OCI-LY1 (cell line): ENCODE measurements around the gene CHST8.

ENCODE experiments used
- H2AFZ ChIP-seq: fragments of 200-600 bp; sonication (generic), shearing (Covaris generic); 2 replicates; pipeline ENCODE4 v1.6.0; 2014; ENCODE audit warnings: antibody characterized with exemption, mild to moderate bottlenecking, low read length
- H3F3A ChIP-seq: fragments of 200-600 bp; sonication (generic), shearing (Covaris generic); 2 replicates; pipeline ENCODE4 v1.6.0; 2014; ENCODE audit warnings: mild to moderate bottlenecking, antibody characterized with exemption, low read length, moderate library complexity; ENCODE audit not compliant: insufficient read depth
- H3K27ac ChIP-seq: fragments of 200-600 bp; sonication (generic); 2 replicates; pipeline ENCODE4 v1.5.1; 2014; ENCODE audit warnings: low read length, mixed run types, mild to moderate bottlenecking, low read depth; ENCODE audit not compliant: poor library complexity, severe bottlenecking
- H3K27me3 ChIP-seq: fragments of 200-600 bp; sonication (generic); 2 replicates; pipeline ENCODE4 v1.6.0; 2014; ENCODE audit warnings: antibody characterized with exemption, mild to moderate bottlenecking, low read length, moderate library complexity; ENCODE audit not compliant: insufficient read depth
- H3K36me3 ChIP-seq: fragments of 200-600 bp; sonication (generic); 2 replicates; pipeline ENCODE4 v1.6.1; 2014; ENCODE audit warnings: mild to moderate bottlenecking, antibody characterized with exemption, low read length, moderate library complexity, mixed read lengths; ENCODE audit not compliant: insufficient read depth
- H3K4me1 ChIP-seq: fragments of 200-600 bp; sonication (generic); 2 replicates; pipeline ENCODE4 v1.5.1; 2014; ENCODE audit warnings: mild to moderate bottlenecking, low read length, moderate library complexity; ENCODE audit not compliant: insufficient read depth, severe bottlenecking
- H3K4me2 ChIP-seq: fragments of 200-600 bp; sonication (generic), shearing (Covaris generic); 2 replicates; pipeline ENCODE4 v1.6.1; 2014; ENCODE audit warnings: low read length
- H3K4me3 ChIP-seq: fragments of 200-600 bp; sonication (generic); 2 replicates; pipeline ENCODE4 v1.5.1; 2014; ENCODE audit warnings: low read length, low read depth, mild to moderate bottlenecking, mixed read lengths; ENCODE audit not compliant: poor library complexity, severe bottlenecking
- H3K79me2 ChIP-seq: fragments of 200-600 bp; shearing (Covaris generic); 2 replicates; pipeline ENCODE4 v1.6.1; 2016; ENCODE audit warnings: mixed run types, low read length, mixed read lengths; ENCODE audit not compliant: insufficient read depth
- H3K9ac ChIP-seq: fragments of 200-600 bp; sonication (generic), shearing (Covaris generic); 2 replicates; pipeline ENCODE4 v1.6.1; 2014; ENCODE audit warnings: mild to moderate bottlenecking, low read length, mixed read lengths
- H3K9me2 ChIP-seq: fragments of 200-600 bp; sonication (generic), shearing (Covaris generic); 2 replicates; pipeline ENCODE4 v1.6.1; 2014; ENCODE audit warnings: low read depth, mild to moderate bottlenecking, low read length, mixed read lengths
- H3K9me3 ChIP-seq: fragments of 200-600 bp; shearing (Covaris generic); 2 replicates; pipeline ENCODE4 v1.6.1; 2014; ENCODE audit warnings: low read length, mixed read lengths
- H4K20me1 ChIP-seq: fragments of 200-600 bp; sonication (generic), shearing (Covaris generic); 2 replicates; pipeline ENCODE4 v1.6.0; 2016; ENCODE audit warnings: mild to moderate bottlenecking, low read length; ENCODE audit not compliant: insufficient read depth
- EZH2 ChIP-seq: fragments of 200-600 bp; sonication (generic), shearing (Covaris generic); IDR thresholded peaks from 2 replicates; pipeline ENCODE4 v1.8.0; 2017; ENCODE audit warnings: borderline replicate concordance, mixed run types, mild to moderate bottlenecking, antibody characterized with exemption, low read length, moderate library complexity, mixed read lengths
- TF ChIP-seq, protein P1 (sequence below): fragments of 200-600 bp; sonication (generic), shearing (Covaris generic); IDR thresholded peaks from 2 replicates; pipeline ENCODE4 v1.5.1; 2017; ENCODE audit warnings: mild to moderate bottlenecking, antibody characterized with exemption, low read length, moderate library complexity, mixed read lengths

The CHST8 gene

DNA sequence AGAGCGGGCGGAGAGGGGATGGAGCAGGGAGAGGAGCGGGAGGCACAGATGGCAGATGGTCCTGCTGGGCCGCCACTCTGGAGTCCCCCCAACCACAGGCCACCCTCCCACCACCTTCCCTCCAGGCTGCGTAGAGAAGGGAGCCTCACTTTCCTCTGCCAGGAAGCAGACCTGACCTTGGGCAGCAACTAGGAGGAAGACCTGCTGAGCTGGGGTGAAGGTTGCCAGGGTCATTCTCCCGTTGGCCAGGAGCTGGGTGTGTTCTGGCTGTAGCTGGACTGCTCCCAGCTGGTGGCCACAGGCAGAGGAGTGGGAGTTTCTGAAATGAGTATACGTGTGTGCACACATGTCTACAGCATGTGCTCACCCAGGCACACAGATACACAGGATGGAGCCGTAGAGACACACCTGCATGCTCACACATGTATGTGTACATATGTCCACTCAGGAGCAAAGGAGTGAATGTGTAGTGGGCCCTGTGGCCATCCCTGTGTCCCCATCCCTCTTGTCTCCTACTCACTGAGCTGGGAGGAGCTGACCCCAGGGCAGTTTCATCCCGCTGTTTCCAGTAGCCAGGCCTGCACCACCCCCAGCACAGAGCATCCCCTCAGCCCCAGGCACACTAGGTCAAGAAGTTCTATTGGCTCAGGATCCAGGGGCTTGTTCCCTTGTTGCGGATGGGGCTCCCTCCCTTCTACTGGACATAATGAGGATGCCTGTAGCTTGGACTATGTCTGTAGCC is 53.0 kb downstream of the CHST8 start:
- Histone ChIP-seq H3K4me2 (no peak overlapping the region), H3K36me3 (no peaks in the 10 kb centered on the region), H3K9me3 (no peaks in the 10 kb centered on the region), H4K20me1 (no peaks in the 10 kb centered on the region), H3K9me2 (no peaks in the 10 kb centered on the region), H3F3A (no peaks in the 10 kb centered on the region), H2AFZ (no peak overlapping the region), H3K79me2 (no peaks in the 10 kb centered on the region), H3K27me3 (no peaks in the 10 kb centered on the region), H3K9ac (no peak overlapping the region), H3K4me1 (no peaks in the 10 kb centered on the region), H3K27ac (no peak overlapping the region), H3K4me3 (no peak overlapping the region)
- TF ChIP-seq, protein P1, sequence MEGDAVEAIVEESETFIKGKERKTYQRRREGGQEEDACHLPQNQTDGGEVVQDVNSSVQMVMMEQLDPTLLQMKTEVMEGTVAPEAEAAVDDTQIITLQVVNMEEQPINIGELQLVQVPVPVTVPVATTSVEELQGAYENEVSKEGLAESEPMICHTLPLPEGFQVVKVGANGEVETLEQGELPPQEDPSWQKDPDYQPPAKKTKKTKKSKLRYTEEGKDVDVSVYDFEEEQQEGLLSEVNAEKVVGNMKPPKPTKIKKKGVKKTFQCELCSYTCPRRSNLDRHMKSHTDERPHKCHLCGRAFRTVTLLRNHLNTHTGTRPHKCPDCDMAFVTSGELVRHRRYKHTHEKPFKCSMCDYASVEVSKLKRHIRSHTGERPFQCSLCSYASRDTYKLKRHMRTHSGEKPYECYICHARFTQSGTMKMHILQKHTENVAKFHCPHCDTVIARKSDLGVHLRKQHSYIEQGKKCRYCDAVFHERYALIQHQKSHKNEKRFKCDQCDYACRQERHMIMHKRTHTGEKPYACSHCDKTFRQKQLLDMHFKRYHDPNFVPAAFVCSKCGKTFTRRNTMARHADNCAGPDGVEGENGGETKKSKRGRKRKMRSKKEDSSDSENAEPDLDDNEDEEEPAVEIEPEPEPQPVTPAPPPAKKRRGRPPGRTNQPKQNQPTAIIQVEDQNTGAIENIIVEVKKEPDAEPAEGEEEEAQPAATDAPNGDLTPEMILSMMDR, result no peak
- no peak for TF ChIP-seq EZH2

GRCh38 chr19:33675501-33676124 is 53.9 kb downstream of the CHST8 start:
- H3K36me3 ChIP-seq, result no peaks in the 10 kb centered on the region
- no peaks in the 10 kb centered on the region for H3K9me3 ChIP-seq
- no peaks in the 10 kb centered on the region for H3K79me2 ChIP-seq
- no peak overlapping the region for H3K27ac ChIP-seq
- H2AFZ ChIP-seq, result no peak overlapping the region
- H3K9ac ChIP-seq, result no peak overlapping the region
- H3K27me3 ChIP-seq, result no peaks in the 10 kb centered on the region
- H3K4me2 ChIP-seq, result no peak overlapping the region
- no peaks in the 10 kb centered on the region for H3K9me2 ChIP-seq
- TF ChIP-seq, protein P1, result no peak
- no peak for TF ChIP-seq EZH2
- H3F3A ChIP-seq, result no peaks in the 10 kb centered on the region
- H3K4me1 ChIP-seq, result no peaks in the 10 kb centered on the region
- H4K20me1 ChIP-seq, result no peaks in the 10 kb centered on the region
- no peak overlapping the region for H3K4me3 ChIP-seq

DNA sequence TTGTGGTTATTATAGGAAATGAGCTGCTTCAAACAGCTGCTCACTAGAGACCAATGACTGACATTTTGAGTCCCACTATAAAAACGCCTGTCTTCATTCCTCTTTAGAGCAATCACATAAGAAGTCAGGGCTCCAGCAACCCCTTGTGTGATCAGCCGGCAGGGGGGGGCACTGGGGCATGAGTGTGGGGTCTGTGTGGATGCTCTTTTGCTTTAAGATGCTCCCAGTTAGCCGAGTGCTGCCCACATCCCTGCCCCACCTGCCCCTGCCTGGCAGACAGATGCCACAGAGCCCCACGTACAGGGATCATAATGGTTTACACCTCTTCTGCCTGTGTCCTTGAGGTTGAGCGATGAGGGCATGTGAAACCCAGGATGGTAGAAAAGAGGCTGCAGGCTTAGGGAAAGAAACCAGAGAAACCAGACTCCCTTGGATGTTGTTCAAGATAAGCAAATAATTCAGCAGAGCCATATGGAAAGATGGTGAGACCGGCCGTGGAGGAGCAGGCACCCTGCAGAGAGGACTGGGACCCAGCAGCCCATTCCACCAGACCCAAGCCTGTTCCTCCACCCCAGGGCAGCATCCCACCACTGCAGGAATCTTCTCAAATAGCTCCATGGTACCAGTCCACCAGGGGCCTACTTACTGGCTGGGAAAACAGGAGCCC is 55.4 kb downstream of the CHST8 start:
- TF ChIP-seq EZH2, result no peak
- TF ChIP-seq, protein P1, result no peak
- Histone ChIP-seq H3K36me3 (no peaks in the 10 kb centered on the region), H3K4me3 (no peak overlapping the region), H2AFZ (no peak overlapping the region), H3K4me2 (no peak overlapping the region), H4K20me1 (no peaks in the 10 kb centered on the region), H3K79me2 (no peaks in the 10 kb centered on the region), H3F3A (no peaks in the 10 kb centered on the region), H3K9me3 (no peaks in the 10 kb centered on the region), H3K27ac (no peak overlapping the region), H3K9me2 (no peaks in the 10 kb centered on the region), H3K4me1 (no peaks in the 10 kb centered on the region), H3K27me3 (no peaks in the 10 kb centered on the region), H3K9ac (no peak overlapping the region)
